ENCODE data around the gene CCL11. TPM values are rescaled to one million over a fixed set of nuclear protein-coding genes. Genes with fewer than 3 reads are reported as not detected.

Gene CCL11
- total and polyA plus RNA-seq, 2 experiments from 2014 or later = not detected

DNA sequence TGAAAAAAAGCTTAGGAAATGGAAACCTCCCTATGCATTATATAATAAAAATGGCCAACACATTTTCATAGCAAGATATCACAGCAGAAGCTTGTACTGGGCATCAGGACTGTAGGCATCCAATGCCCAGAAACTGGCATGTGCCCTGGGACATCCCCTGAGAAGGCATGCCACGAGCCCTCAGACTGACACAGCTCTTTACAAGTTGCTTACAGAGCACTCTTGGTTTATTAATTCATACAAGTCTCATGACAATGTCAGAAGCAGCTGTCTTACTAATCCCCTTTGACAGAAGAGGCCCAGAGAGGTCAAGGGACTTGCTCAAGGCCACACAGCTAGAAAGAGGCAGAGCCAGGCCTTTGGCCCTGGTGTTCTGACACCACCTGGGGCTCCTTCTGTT, 36.1 kb upstream of the CCL11 start:
- no peak overlapping the region for H3K4me2 ChIP-seq
- H3K27me3 Mint-ChIP-seq (ENCODE audit: insufficient read depth, low read depth, poor library complexity) = peaks cover 5% of the 10 kb centered on the region
- H2AFZ ChIP-seq = no peak overlapping the region
- no peaks in the 10 kb centered on the region for H3K9me3 Mint-ChIP-seq
- peaks cover 13% of the 10 kb centered on the region for H3K9me2 ChIP-seq (ENCODE audit: insufficient read depth)
- no peak overlapping the region for H3K4me3 ChIP-seq
- H3K27ac ChIP-seq (ENCODE audit: low read depth) = no peak overlapping the region
- peaks cover 28% of the 10 kb centered on the region for H3K4me1 Mint-ChIP-seq
- no peak overlapping the region for H3K27ac Mint-ChIP-seq
- no peak for TF ChIP-seq ZNF462 (CRISPR knock-in tag; IDR thresholded peaks at IDR 0.05)
- no peak for TF ChIP-seq STAT1 (IDR thresholded peaks at IDR 0.05; ENCODE audit: unreplicated experiment)
- no peak for TF ChIP-seq JUNB (IDR thresholded peaks at IDR 0.05; ENCODE audit: unreplicated experiment)
- no peak for TF ChIP-seq ZNF331 (CRISPR knock-in tag; IDR thresholded peaks at IDR 0.05; ENCODE audit: low read depth)
- TF ChIP-seq NANOG (IDR thresholded peaks at IDR 0.05; ENCODE audit: borderline replicate concordance) = no peak
- no peak for TF ChIP-seq POLR2AphosphoS5 (IDR thresholded peaks at IDR 0.05; ENCODE audit: low read depth)
- no peak for TF ChIP-seq REST (IDR thresholded peaks at IDR 0.05; ENCODE audit: unreplicated experiment)
- TF ChIP-seq, protein P1, sequence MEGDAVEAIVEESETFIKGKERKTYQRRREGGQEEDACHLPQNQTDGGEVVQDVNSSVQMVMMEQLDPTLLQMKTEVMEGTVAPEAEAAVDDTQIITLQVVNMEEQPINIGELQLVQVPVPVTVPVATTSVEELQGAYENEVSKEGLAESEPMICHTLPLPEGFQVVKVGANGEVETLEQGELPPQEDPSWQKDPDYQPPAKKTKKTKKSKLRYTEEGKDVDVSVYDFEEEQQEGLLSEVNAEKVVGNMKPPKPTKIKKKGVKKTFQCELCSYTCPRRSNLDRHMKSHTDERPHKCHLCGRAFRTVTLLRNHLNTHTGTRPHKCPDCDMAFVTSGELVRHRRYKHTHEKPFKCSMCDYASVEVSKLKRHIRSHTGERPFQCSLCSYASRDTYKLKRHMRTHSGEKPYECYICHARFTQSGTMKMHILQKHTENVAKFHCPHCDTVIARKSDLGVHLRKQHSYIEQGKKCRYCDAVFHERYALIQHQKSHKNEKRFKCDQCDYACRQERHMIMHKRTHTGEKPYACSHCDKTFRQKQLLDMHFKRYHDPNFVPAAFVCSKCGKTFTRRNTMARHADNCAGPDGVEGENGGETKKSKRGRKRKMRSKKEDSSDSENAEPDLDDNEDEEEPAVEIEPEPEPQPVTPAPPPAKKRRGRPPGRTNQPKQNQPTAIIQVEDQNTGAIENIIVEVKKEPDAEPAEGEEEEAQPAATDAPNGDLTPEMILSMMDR (conservative IDR thresholded peaks at IDR 0.05; ENCODE audit: low read depth in 2 of 2) = no peak
- TF ChIP-seq CREB1 (CRISPR knock-in tag; IDR thresholded peaks at IDR 0.05; ENCODE audit: low read depth) = no peak
- TF ChIP-seq, protein P2, sequence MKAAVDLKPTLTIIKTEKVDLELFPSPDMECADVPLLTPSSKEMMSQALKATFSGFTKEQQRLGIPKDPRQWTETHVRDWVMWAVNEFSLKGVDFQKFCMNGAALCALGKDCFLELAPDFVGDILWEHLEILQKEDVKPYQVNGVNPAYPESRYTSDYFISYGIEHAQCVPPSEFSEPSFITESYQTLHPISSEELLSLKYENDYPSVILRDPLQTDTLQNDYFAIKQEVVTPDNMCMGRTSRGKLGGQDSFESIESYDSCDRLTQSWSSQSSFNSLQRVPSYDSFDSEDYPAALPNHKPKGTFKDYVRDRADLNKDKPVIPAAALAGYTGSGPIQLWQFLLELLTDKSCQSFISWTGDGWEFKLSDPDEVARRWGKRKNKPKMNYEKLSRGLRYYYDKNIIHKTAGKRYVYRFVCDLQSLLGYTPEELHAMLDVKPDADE (IDR thresholded peaks at IDR 0.05) = no peak
- TF ChIP-seq EZH2phosphoT487 (IDR thresholded peaks at IDR 0.05; ENCODE audit: unreplicated experiment) = no peak
- TF ChIP-seq ZNF114 (CRISPR knock-in tag; IDR thresholded peaks at IDR 0.05) = no peak
- no peak for TF ChIP-seq EZH2 (IDR thresholded peaks at IDR 0.05; ENCODE audit: low read depth, unreplicated experiment)
- no peaks in the 10 kb centered on the region for H4K20me1 ChIP-seq (replicated peaks; ENCODE audit: insufficient read depth)
- no peaks in the 10 kb centered on the region for H3K36me3 Mint-ChIP-seq (ENCODE audit: low read depth)
- ATAC-seq = no peak
- H3K79me2 ChIP-seq (replicated peaks; ENCODE audit: insufficient read depth) = no peaks in the 10 kb centered on the region
- H3K4me3 Mint-ChIP-seq = no peak overlapping the region
- DNase-seq (ENCODE audit: low spot score) = no peak
- H3K36me3 ChIP-seq (ENCODE audit: insufficient read depth) = no peaks in the 10 kb centered on the region
- H3K27me3 ChIP-seq (ENCODE audit: insufficient read depth) = peaks cover 9% of the 10 kb centered on the region; the same call in 1 of the 2 replicates
- H3K4me1 ChIP-seq (ENCODE audit: insufficient read depth) = peaks cover 21% of the 10 kb centered on the region
- H3F3A ChIP-seq (replicated peaks; ENCODE audit: low read depth) = no peaks in the 10 kb centered on the region
